ENCODE measurements around the gene CHRDL2. TPM values are rescaled to one million over a fixed set of nuclear protein-coding genes. Genes with fewer than 3 reads are reported as not detected.

Gene CHRDL2
- total and polyA plus RNA-seq, 3 donors from 2014 or later: 3.5 to 12.0 (median 5.3) TPM

GRCh38 chr11:74685905-74686304 lies 45.3 kb downstream of the CHRDL2 start:
- peaks cover 3% of the 10 kb centered on the region for H3K4me1 ChIP-seq
- peak; percentile 41 for DNase-seq
- TF ChIP-seq, protein P1, sequence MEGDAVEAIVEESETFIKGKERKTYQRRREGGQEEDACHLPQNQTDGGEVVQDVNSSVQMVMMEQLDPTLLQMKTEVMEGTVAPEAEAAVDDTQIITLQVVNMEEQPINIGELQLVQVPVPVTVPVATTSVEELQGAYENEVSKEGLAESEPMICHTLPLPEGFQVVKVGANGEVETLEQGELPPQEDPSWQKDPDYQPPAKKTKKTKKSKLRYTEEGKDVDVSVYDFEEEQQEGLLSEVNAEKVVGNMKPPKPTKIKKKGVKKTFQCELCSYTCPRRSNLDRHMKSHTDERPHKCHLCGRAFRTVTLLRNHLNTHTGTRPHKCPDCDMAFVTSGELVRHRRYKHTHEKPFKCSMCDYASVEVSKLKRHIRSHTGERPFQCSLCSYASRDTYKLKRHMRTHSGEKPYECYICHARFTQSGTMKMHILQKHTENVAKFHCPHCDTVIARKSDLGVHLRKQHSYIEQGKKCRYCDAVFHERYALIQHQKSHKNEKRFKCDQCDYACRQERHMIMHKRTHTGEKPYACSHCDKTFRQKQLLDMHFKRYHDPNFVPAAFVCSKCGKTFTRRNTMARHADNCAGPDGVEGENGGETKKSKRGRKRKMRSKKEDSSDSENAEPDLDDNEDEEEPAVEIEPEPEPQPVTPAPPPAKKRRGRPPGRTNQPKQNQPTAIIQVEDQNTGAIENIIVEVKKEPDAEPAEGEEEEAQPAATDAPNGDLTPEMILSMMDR (IDR thresholded peaks at IDR 0.05): no peak
- no peak for TF ChIP-seq POLR2A (IDR thresholded peaks at IDR 0.05)
- no peaks in the 10 kb centered on the region for H3K36me3 ChIP-seq (ENCODE audit: low read depth, missing control alignments)
- H3K27ac ChIP-seq: no peak overlapping the region
- intact Hi-C loops (cut with DNase I; ENCODE audit: low total_unique reads): no loop called here
- WGBS, 2 donors: 91 to 93% methylated on average over 3 of the region's 3 CpGs
- H3K27me3 ChIP-seq: no peaks in the 10 kb centered on the region
- H3K9me3 ChIP-seq: no peaks in the 10 kb centered on the region
- no peak overlapping the region for H3K4me3 ChIP-seq

- TF ChIP-seq, protein P1 (IDR thresholded peaks at IDR 0.05): no peak
- TF ChIP-seq POLR2A (IDR thresholded peaks at IDR 0.05): no peak
- Histone ChIP-seq H3K36me3 (ENCODE audit: low read depth, missing control alignments) (no peaks in the 10 kb centered on the region), H3K4me3 (no peak overlapping the region), H3K27me3 (no peaks in the 10 kb centered on the region), H3K4me1 (peaks cover 3% of the 10 kb centered on the region), H3K27ac (no peak overlapping the region), H3K9me3 (no peaks in the 10 kb centered on the region)
- no peak for DNase-seq
- intact Hi-C loops (cut with DNase I; ENCODE audit: low total_unique reads): no loop called here
Observed at GRCh38 chr11:74685338-74685737, 45.9 kb downstream of the CHRDL2 start.

DNA sequence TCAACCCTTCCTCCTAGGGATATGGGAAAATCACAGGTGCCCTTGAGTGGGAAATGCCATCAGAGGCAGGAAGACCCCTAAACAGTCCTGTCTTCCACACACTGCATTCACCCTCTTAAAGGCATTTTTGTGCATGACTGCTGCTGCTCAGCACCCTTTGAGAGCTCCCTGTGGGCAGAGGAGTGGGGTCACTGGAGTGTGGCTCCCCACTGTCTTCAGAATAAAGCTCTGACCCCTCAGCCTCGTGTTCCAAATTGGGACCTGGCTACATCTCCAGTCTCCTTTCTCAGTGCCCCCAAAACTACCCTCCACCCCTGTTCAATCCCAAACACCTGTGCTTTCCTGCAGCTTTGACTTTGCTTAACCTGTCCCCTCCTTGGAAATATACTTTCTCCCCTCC lies 46.6 kb downstream of the CHRDL2 start:
- Histone ChIP-seq H3K27me3 (no peaks in the 10 kb centered on the region), H3K27ac (no peak overlapping the region), H3K9me3 (no peaks in the 10 kb centered on the region), H3K4me1 (peaks cover 3% of the 10 kb centered on the region), H3K36me3 (ENCODE audit: low read depth, missing control alignments) (no peaks in the 10 kb centered on the region), H3K4me3 (no peak overlapping the region)
- DNase-seq: no peak
- intact Hi-C loops (cut with DNase I; ENCODE audit: low total_unique reads): loop anchor here (5.0 kb wide), 1 partner anchor 52 kb away; no protein-coding TSS in a partner anchor
- TF ChIP-seq POLR2A (IDR thresholded peaks at IDR 0.05): no peak
- TF ChIP-seq, protein P1 (IDR thresholded peaks at IDR 0.05): no peak
- WGBS, 2 donors: 93 to 100% methylated on average over 1 of the region's 1 CpG

DNA sequence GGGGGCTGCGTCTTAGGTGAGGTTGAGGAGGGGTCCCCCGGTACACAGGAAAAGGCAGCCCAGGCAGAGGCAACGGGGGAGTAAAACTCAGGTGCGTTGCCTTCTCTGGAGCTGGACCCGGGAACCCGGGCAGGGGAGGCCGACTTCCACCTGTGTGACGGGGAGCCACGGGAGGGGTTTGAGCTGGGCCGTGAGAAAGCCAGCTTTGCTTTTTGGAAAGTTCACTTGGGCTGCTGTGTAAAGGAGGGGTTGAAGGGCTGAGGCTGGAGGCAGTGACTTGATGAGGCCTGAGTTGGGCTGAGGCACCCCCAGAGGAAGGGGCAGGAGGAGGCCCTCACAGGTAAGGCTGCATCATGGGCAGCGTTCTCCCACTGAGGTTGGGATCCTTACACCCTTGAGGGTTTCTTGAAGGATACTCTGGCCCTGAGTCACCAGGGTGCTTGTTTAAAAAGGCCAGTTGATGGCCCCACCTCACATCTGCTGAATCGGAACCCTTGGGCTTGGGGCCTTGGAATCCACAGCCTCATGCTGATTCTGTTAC lies 47.2 kb downstream of the CHRDL2 start:
- Histone ChIP-seq H3K27ac (no peak overlapping the region), H3K4me3 (peak overlapping the region; percentile 49 to 56), H3K36me3 (ENCODE audit: low read depth, missing control alignments) (no peaks in the 10 kb centered on the region), H3K27me3 (no peaks in the 10 kb centered on the region), H3K4me1 (peaks cover 3% of the 10 kb centered on the region), H3K9me3 (no peaks in the 10 kb centered on the region)
- 54 to 61% methylated on average over 12 of the region's 12 CpGs for WGBS, 2 donors
- TF ChIP-seq, protein P1 (IDR thresholded peaks at IDR 0.05): no peak
- TF ChIP-seq POLR2A (IDR thresholded peaks at IDR 0.05): no peak
- intact Hi-C loops (cut with DNase I; ENCODE audit: low total_unique reads): loop anchor here (5.0 kb wide), 1 partner anchor 52 kb away; no protein-coding TSS in a partner anchor
- no peak for DNase-seq

DNA sequence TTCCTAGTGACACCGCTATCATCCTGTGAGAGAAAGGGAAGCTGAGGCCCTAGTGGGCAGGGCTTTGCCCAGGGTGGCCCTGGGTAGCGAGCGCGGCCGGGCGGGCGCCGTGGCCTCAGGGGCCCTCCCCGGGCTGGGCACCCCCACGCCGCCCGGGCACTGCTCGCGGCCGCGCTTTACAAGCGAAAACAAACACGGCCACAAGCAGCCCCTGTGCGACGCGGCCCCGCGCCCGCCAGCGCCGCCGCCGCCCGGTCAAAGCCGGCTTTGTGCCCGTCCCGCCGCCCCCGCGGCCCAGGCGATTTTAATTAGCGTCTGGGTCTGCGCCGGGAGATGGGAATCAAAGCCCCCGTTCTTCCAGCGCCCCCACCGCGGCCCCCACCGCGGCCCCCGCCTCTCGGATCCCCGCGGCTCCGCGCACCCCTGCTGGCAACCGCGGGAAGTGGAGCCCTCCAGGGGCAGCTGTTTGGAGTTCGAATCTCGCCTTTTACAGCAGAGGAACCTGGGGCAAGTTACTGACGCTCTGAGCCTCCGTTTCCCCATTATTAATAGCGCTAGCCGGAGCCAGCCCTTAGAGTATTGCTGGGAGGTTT lies 47.9 kb downstream of the CHRDL2 start:
- H3K4me3 ChIP-seq: peak overlapping the region; percentile 49 to 56
- H3K36me3 ChIP-seq (ENCODE audit: low read depth, missing control alignments): no peaks in the 10 kb centered on the region
- TF ChIP-seq, protein P1 (IDR thresholded peaks at IDR 0.05): peak; percentile 17 to 52 (median 19)
- no peak for TF ChIP-seq POLR2A (IDR thresholded peaks at IDR 0.05)
- no peaks in the 10 kb centered on the region for H3K9me3 ChIP-seq
- no peak overlapping the region for H3K27ac ChIP-seq
- intact Hi-C loops (cut with DNase I; ENCODE audit: low total_unique reads): loop anchor here (5.0 kb wide), 1 partner anchor 51 kb away; no protein-coding TSS in a partner anchor
- peaks cover 3% of the 10 kb centered on the region for H3K4me1 ChIP-seq
- WGBS, 2 donors: 2 to 6% methylated on average over 25 to 58 of the region's 59 CpGs
- peak; percentile 30 for DNase-seq
- H3K27me3 ChIP-seq: no peaks in the 10 kb centered on the region

All from testis (tissue), 3 donors.